HepG2 (cell line): ENCODE data around the gene CLDN15. TPM values are rescaled to one million over a fixed set of nuclear protein-coding genes. Genes with fewer than 3 reads are reported as not detected.

ENCODE experiments used
- ARID2 ChIP-seq: sonication (generic); formaldehyde crosslinking; IDR thresholded peaks from 2 replicates; pipeline ENCODE4 v1.8.1; 2022; ENCODE audit warnings: mild to moderate bottlenecking, missing genetic modification reagents, borderline replicate concordance
- EHMT2 ChIP-seq: fragments of 200-600 bp; sonication (generic); IDR thresholded peaks from 2 replicates; pipeline ENCODE4 v1.7.0; 2017; ENCODE audit warnings: antibody characterized with exemption, low read depth, low read length, borderline replicate concordance
- FOXM1 ChIP-seq: sonication (generic); formaldehyde crosslinking; IDR thresholded peaks from 2 replicates; pipeline ENCODE4 v1.5.0; 2020; ENCODE audit warnings: missing genetic modification reagents
- GATAD2A ChIP-seq: IDR thresholded peaks from 2 replicates; pipeline ENCODE4 v1.6.1; 2016
- HHEX ChIP-seq: IDR thresholded peaks from 2 replicates; pipeline ENCODE4 v1.6.1; 2016; ENCODE audit warnings: control low read depth
- HMG20B ChIP-seq: conservative IDR thresholded peaks from 2 replicates; pipeline ENCODE4 v1.6.1; 2016; ENCODE audit warnings: missing genetic modification reagents, missing compliant biosample characterization
- NCOA5 ChIP-seq: sonication (generic); formaldehyde crosslinking; IDR thresholded peaks from 2 replicates; pipeline ENCODE4 v1.4.0; 2020; ENCODE audit warnings: missing genetic modification reagents
- NFYC ChIP-seq: IDR thresholded peaks from 2 replicates; pipeline ENCODE4 v1.6.1; 2016; ENCODE audit warnings: missing genetic modification reagents, missing compliant biosample characterization
- NR3C1 ChIP-seq: sonication (generic); formaldehyde crosslinking; IDR thresholded peaks from 2 replicates; pipeline ENCODE4 v1.4.0; 2020; ENCODE audit warnings: missing genetic modification reagents
- PLRG1 ChIP-seq: fragments of 450-650 bp; conservative IDR thresholded peaks from 2 replicates; pipeline ENCODE4 v1.6.1; 2016
- PTBP1 ChIP-seq: fragments of 200-400 bp; formaldehyde crosslinking; IDR thresholded peaks from 2 replicates; pipeline ENCODE4 v1.6.1; 2018; ENCODE audit warnings: low read length, low read depth; ENCODE audit not compliant: poor library complexity, severe bottlenecking
- SMAD3 ChIP-seq: sonication (generic); formaldehyde crosslinking; IDR thresholded peaks from 2 replicates; pipeline ENCODE4 v1.4.0; 2020; ENCODE audit warnings: missing genetic modification reagents
- SSRP1 ChIP-seq: IDR thresholded peaks from 2 replicates; pipeline ENCODE4 v1.6.1; 2016; ENCODE audit warnings: control low read depth
- THYN1 ChIP-seq: sonication (generic); formaldehyde crosslinking; IDR thresholded peaks from 2 replicates; pipeline ENCODE4 v1.8.1; 2023; ENCODE audit warnings: low read depth, mild to moderate bottlenecking, moderate library complexity, missing genetic modification reagents, borderline replicate concordance
- ZFP41 ChIP-seq: sonication (generic); formaldehyde crosslinking; IDR thresholded peaks from 2 replicates; pipeline ENCODE4 v1.4.0; 2020; ENCODE audit warnings: mild to moderate bottlenecking, missing genetic modification reagents, borderline replicate concordance
- ZFX ChIP-seq: sonication (generic); formaldehyde crosslinking; IDR thresholded peaks from 2 replicates; pipeline ENCODE4 v1.4.0; 2020; ENCODE audit warnings: mild to moderate bottlenecking, low read depth, missing genetic modification reagents, moderate library complexity
- ZMYM2 ChIP-seq: sonication (generic); formaldehyde crosslinking; IDR thresholded peaks from 2 replicates; pipeline ENCODE4 v1.8.0; 2022; ENCODE audit warnings: mild to moderate bottlenecking, missing genetic modification reagents
- ZNF251 ChIP-seq: sonication (generic); formaldehyde crosslinking; IDR thresholded peaks from 2 replicates; pipeline ENCODE4 v1.9.0; 2021; ENCODE audit warnings: mild to moderate bottlenecking, missing genetic modification reagents
- ZNF317 ChIP-seq: sonication (generic); formaldehyde crosslinking; IDR thresholded peaks from 2 replicates; pipeline ENCODE4 v1.5.0; 2020; ENCODE audit warnings: mild to moderate bottlenecking, missing genetic modification reagents
- ZNF713 ChIP-seq: sonication (generic); formaldehyde crosslinking; IDR thresholded peaks from 2 replicates; pipeline ENCODE4 v1.4.0; 2020; ENCODE audit warnings: mild to moderate bottlenecking, missing genetic modification reagents
- polyA plus RNA-seq, 8 experiments: library from polyadenylated mRNA; depleted of rRNA in 3 of 8; stranded (reverse) in 7 of 8; unstranded in 1 of 8; fragments of >200 nt; fragmentation: Illumina TruSeq in 4 of 8; extraction: Trizol in 4 of 8; gene quantifications; 2 replicates each; pipeline versions ENCODE4 v1.2.1 to v1.2.3, GENCODE V29; 2011 to 2016; ENCODE audit warnings: low read depth in 4 of 8, missing spikeins in 1 of 8, mixed read lengths in 1 of 8; ENCODE audit not compliant: insufficient read depth in 1 of 8
- total RNA-seq, 5 experiments: library from RNA; depleted of rRNA; stranded (reverse); fragments of >200 nt; fragmentation: Illumina TruSeq; extraction: Trizol; gene quantifications; 2 replicates each; pipeline ENCODE4 v1.2.3, GENCODE V29; 2016; ENCODE audit warnings: low read depth in 1 of 5
- TF ChIP-seq, protein P1 (sequence below): sonication (generic); formaldehyde crosslinking; IDR thresholded peaks from 2 replicates; pipeline ENCODE4 v1.4.0; 2020; ENCODE audit warnings: missing genetic modification reagents, borderline replicate concordance
- TF ChIP-seq, protein P2 (sequence below): sonication (generic); formaldehyde crosslinking; IDR thresholded peaks from 2 replicates; pipeline ENCODE4 v1.5.0; 2020; ENCODE audit warnings: missing genetic modification reagents
- TF ChIP-seq, protein P3 (sequence below): IDR thresholded peaks from 2 replicates; pipeline ENCODE4 v1.6.1; 2016; ENCODE audit warnings: control low read depth
- TF ChIP-seq, protein P4 (sequence below): IDR thresholded peaks from 2 replicates; pipeline ENCODE4 v1.6.1; 2012; ENCODE audit warnings: inconsistent platforms

Gene CLDN15
- total and polyA plus RNA-seq, 2 of the 13 experiments (the other 11 are each of a cell fraction or from before 2014, with no cell fraction given) = 7.1 to 17.8 TPM

DNA sequence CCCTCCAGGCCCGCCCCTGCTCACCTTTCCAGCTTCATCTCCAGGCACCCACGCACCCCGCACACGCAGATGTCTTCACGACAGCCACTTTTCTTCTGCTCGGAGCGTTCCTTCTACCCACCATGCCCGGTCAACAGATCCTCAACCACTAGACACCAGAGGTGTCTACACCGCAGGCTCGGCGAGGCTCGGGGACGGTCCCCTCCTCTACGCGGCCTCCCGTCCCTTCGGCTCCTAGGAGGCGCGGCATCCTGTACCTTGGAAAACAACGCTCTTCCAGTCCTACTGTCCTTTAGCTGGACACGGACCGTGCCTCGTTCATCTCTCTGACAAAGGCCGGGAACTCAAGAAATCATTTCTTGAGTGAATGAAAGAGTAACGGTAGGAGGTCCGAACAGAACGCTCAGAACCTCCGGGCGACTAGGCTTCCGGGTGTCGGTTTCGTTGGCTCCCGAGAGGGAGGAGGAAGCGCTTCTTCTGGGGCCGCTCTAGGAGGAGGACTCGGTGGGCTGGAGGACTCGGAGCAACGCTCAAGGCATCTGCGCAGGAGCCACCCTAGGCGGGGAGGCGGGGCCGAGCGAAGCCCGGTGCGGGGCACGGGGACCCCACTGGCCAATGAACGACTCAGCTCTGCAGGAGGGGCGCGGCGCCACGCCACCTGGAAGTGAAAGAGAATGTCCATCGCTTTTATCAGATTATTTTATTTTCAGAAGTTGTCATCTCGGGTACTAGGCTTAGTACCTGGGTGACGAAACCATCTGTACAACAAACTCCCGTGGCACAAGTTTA lies 14.5 kb upstream of the CLDN15 start (continued):
- no peak for TF ChIP-seq ZNF251
- peak; percentile 54; the same call in 1 of the 2 replicates for TF ChIP-seq ZNF317 (CRISPR knock-in tag)
- no peak for TF ChIP-seq FOXM1
- TF ChIP-seq NCOA5 (CRISPR knock-in tag) = no peak
- TF ChIP-seq EHMT2 = no peak
- TF ChIP-seq, protein P1, sequence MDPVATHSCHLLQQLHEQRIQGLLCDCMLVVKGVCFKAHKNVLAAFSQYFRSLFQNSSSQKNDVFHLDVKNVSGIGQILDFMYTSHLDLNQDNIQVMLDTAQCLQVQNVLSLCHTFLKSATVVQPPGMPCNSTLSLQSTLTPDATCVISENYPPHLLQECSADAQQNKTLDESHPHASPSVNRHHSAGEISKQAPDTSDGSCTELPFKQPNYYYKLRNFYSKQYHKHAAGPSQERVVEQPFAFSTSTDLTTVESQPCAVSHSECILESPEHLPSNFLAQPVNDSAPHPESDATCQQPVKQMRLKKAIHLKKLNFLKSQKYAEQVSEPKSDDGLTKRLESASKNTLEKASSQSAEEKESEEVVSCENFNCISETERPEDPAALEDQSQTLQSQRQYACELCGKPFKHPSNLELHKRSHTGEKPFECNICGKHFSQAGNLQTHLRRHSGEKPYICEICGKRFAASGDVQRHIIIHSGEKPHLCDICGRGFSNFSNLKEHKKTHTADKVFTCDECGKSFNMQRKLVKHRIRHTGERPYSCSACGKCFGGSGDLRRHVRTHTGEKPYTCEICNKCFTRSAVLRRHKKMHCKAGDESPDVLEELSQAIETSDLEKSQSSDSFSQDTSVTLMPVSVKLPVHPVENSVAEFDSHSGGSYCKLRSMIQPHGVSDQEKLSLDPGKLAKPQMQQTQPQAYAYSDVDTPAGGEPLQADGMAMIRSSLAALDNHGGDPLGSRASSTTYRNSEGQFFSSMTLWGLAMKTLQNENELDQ = no peak
- TF ChIP-seq PLRG1 = no peak
- no peak for TF ChIP-seq ARID2 (CRISPR knock-in tag)
- TF ChIP-seq HHEX (CRISPR knock-in tag) = no peak
- no peak for TF ChIP-seq NR3C1
- TF ChIP-seq ZNF713 (CRISPR knock-in tag) = no peak
- TF ChIP-seq, protein P2, sequence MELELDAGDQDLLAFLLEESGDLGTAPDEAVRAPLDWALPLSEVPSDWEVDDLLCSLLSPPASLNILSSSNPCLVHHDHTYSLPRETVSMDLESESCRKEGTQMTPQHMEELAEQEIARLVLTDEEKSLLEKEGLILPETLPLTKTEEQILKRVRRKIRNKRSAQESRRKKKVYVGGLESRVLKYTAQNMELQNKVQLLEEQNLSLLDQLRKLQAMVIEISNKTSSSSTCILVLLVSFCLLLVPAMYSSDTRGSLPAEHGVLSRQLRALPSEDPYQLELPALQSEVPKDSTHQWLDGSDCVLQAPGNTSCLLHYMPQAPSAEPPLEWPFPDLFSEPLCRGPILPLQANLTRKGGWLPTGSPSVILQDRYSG = peak; percentile 17; the same call in 1 of the 2 replicates
- TF ChIP-seq SMAD3 = no peak
- no peak for TF ChIP-seq GATAD2A
- TF ChIP-seq SSRP1 (CRISPR knock-in tag) = no peak
- no peak for TF ChIP-seq HMG20B (CRISPR knock-in tag)
- TF ChIP-seq, protein P3, sequence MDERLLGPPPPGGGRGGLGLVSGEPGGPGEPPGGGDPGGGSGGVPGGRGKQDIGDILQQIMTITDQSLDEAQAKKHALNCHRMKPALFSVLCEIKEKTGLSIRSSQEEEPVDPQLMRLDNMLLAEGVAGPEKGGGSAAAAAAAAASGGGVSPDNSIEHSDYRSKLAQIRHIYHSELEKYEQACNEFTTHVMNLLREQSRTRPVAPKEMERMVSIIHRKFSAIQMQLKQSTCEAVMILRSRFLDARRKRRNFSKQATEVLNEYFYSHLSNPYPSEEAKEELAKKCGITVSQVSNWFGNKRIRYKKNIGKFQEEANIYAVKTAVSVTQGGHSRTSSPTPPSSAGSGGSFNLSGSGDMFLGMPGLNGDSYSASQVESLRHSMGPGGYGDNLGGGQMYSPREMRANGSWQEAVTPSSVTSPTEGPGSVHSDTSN (CRISPR knock-in tag) = peak; percentile 28; the same call in 1 of the 2 replicates
- no peak for TF ChIP-seq PTBP1
- TF ChIP-seq, protein P4, sequence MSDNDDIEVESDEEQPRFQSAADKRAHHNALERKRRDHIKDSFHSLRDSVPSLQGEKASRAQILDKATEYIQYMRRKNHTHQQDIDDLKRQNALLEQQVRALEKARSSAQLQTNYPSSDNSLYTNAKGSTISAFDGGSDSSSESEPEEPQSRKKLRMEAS = no peak; the same call in 1 of the 2 replicates
- TF ChIP-seq NFYC (CRISPR knock-in tag) = peak; percentile 78
- TF ChIP-seq ZMYM2 (CRISPR knock-in tag) = 0 out of 2 replicates have a peak, but pooled peaks have one; percentile 36
- peak; percentile 95 for TF ChIP-seq ZFX
- no peak for TF ChIP-seq THYN1
- no peak for TF ChIP-seq ZFP41 (CRISPR knock-in tag)
